GM12891 (cell line): ENCODE data around the gene RIPOR3.

Source experiments
- DNase-seq: peaks from one replicate; pipeline ENCODE4 v3.0.0; 2011; ENCODE audit warnings: low spot score; ENCODE audit not compliant: insufficient read length
- FAIRE-seq: peaks from 2 replicates; lab custom pipeline; 2011; peaks lifted over from hg19 to GRCh38; lab: Jason Lieb, UNC
- PAX5 ChIP-seq: IDR thresholded peaks from 2 replicates; pipeline ENCODE4 v1.6.1; 2011; ENCODE audit warnings: low read length, moderate library complexity, mild to moderate bottlenecking; ENCODE audit not compliant: insufficient read depth, severe bottlenecking
- POLR2A ChIP-seq: IDR thresholded peaks from 2 replicates; pipeline ENCODE4 v1.6.1; 2011; ENCODE audit warnings: low read depth, low read length, control low read depth
- POLR2AphosphoS5 ChIP-seq: IDR thresholded peaks from 2 replicates; pipeline ENCODE4 v1.6.1; 2011; ENCODE audit warnings: low read depth, low read length, control low read depth
- POU2F2 ChIP-seq: IDR thresholded peaks from 2 replicates; pipeline ENCODE4 v1.6.1; 2011; ENCODE audit warnings: low read depth, mild to moderate bottlenecking, control low read depth, low read length, moderate library complexity
- SPI1 ChIP-seq: IDR thresholded peaks from 2 replicates; pipeline ENCODE4 v1.6.1; 2011; ENCODE audit warnings: low read depth, low read length, control low read depth
- TAF1 ChIP-seq: IDR thresholded peaks from 2 replicates; pipeline ENCODE4 v1.6.1; 2011; ENCODE audit warnings: low read depth, low read length, control low read depth

Gene RIPOR3

GRCh38 chr20:50595433-50595895, 95.9 kb downstream of the RIPOR3 start:
- FAIRE-seq (no peak), DNase-seq (no peak)
- TF ChIP-seq TAF1 = no peak
- TF ChIP-seq POLR2A = no peak
- TF ChIP-seq PAX5 = no peak
- no peak for TF ChIP-seq SPI1
- TF ChIP-seq POU2F2 = no peak
- TF ChIP-seq POLR2AphosphoS5 = no peak

- FAIRE-seq (no peak), DNase-seq (no peak)
- TF ChIP-seq POU2F2 (no peak), POLR2AphosphoS5 (peak; percentile 37; the same call in 1 of the 2 replicates)
These were observed 96.5 kb downstream of the RIPOR3 start for GRCh38 chr20:50594591-50595432.

GRCh38 chr20:50594231-50594590, 97.1 kb downstream of the RIPOR3 start:
- FAIRE-seq = no peak
- TF ChIP-seq PAX5 = no peak
- TF ChIP-seq POLR2A = no peak
- no peak for TF ChIP-seq SPI1
- TF ChIP-seq POU2F2 = no peak
- no peak for TF ChIP-seq TAF1

GRCh38 chr20:50593005-50593335, 98.4 kb downstream of the RIPOR3 start:
- FAIRE-seq (no peak), DNase-seq (no peak)
- no peak for TF ChIP-seq POLR2A
- TF ChIP-seq POLR2AphosphoS5 = no peak; the same call in 1 of the 2 replicates
- TF ChIP-seq TAF1 = no peak
- TF ChIP-seq PAX5 = no peak
- TF ChIP-seq POU2F2 = no peak
- no peak for TF ChIP-seq SPI1

More at GRCh38 chr20:50594231-50594590, 97.1 kb downstream of the RIPOR3 start:
- DNase-seq = no peak

- TF ChIP-seq POLR2AphosphoS5 (peak; percentile 62; the same call in 1 of the 2 replicates), POLR2A (no peak), SPI1 (no peak)
- FAIRE-seq (no peak), DNase-seq (no peak)
These were observed 98.9 kb downstream of the RIPOR3 start for GRCh38 chr20:50592282-50593004.

- DNase-seq = no peak
These were observed 100.0 kb downstream of the RIPOR3 start for GRCh38 chr20:50591233-50591852.

GRCh38 chr20:50590348-50590664, 101.0 kb downstream of the RIPOR3 start:
- FAIRE-seq (no peak), DNase-seq (no peak)
- TF ChIP-seq POU2F2 (peak; percentile 22; the same call in 1 of the 2 replicates), PAX5 (no peak)

More at GRCh38 chr20:50591233-50591852, 100.0 kb downstream of the RIPOR3 start:
- FAIRE-seq = no peak
- TF ChIP-seq POLR2A = no peak

- DNase-seq (no peak), FAIRE-seq (no peak)
- TF ChIP-seq PAX5 = no peak
- TF ChIP-seq POLR2A = no peak
- TF ChIP-seq SPI1 = no peak
- no peak for TF ChIP-seq POLR2AphosphoS5
- no peak for TF ChIP-seq POU2F2
- TF ChIP-seq TAF1 = no peak
These were observed 101.6 kb downstream of the RIPOR3 start for GRCh38 chr20:50589548-50590347.

GRCh38 chr20:50588034-50588736, 103.2 kb downstream of the RIPOR3 start:
- FAIRE-seq (peak; percentile 63), DNase-seq (peak; percentile 76)

More at GRCh38 chr20:50588034-50588736, 103.2 kb downstream of the RIPOR3 start:
- TF ChIP-seq TAF1 = no peak
- TF ChIP-seq PAX5 = no peak
- TF ChIP-seq POLR2AphosphoS5 = no peak
- TF ChIP-seq POLR2A = no peak
- TF ChIP-seq SPI1 = no peak
